A549 (cell line): Measurements from ENCODE around the gene LINGO3. TPM values are rescaled to one million over a fixed set of nuclear protein-coding genes. Genes with fewer than 3 reads are reported as not detected.

ENCODE experiments used
- ATAC-seq, 2 experiments: fragments of 200-7000 bp in 1 of 2; fragments of >200 bp in 1 of 2; cut with Nextera tagmentation in 1 of 2; cut with Tn5 transposase in 1 of 2; 3 replicates each; pipeline versions ENCODE4 v1.8.0 to v1.9.1; 2018 to 2020; ENCODE audit warnings: mild to moderate bottlenecking in 1 of 2, moderate library complexity in 1 of 2
- CTCF ChIA-PET: fragments of 300-600 bp; sonication (Branson Sonifier 250); formaldehyde crosslinking; extraction: SDS; loops from one replicate; lab custom pipeline; 2021; ENCODE audit warnings: antibody characterized with exemption, inconsistent platforms; lab: Yijun Ruan, JAX
- POLR2A ChIA-PET: fragments of 350-600 bp; formaldehyde crosslinking; extraction: SDS; loops from one replicate; lab custom pipeline; 2021; ENCODE audit warnings: antibody characterized with exemption, inconsistent platforms; lab: Yijun Ruan, JAX
- DNase-seq, 2 experiments: peaks; one replicate each; pipeline versions ENCODE4 v3.0.0 to v3.0.0-alpha.2; 2011 to 2016; ENCODE audit warnings: low read depth in 1 of 2, low spot score in 1 of 2
- FAIRE-seq: peaks from 2 replicates; lab custom pipeline; 2011; peaks lifted over from hg19 to GRCh38; lab: Jason Lieb, UNC
- H3K27ac ChIP-seq, 2 experiments: fragments of >200 bp; sonication (Bioruptor Twin); formaldehyde crosslinking; 3 replicates each; pipeline ENCODE4 v1.5.1; 2016 to 2017
- H3K4me1 ChIP-seq: fragments of >200 bp; sonication (Bioruptor Twin); formaldehyde crosslinking; 3 replicates; pipeline ENCODE4 v1.6.1; 2016
- H3K4me2 ChIP-seq: fragments of >200 bp; sonication (Bioruptor Twin); formaldehyde crosslinking; 3 replicates; pipeline ENCODE4 v1.6.1; 2016
- H3K4me3 ChIP-seq: fragments of >200 bp; sonication (Bioruptor Twin); formaldehyde crosslinking; 3 replicates; pipeline ENCODE4 v1.5.1; 2016
- H3K9me3 ChIP-seq: fragments of >200 bp; sonication (Bioruptor Twin); formaldehyde crosslinking; 3 replicates; pipeline ENCODE4 v1.6.1; 2016
- CHD2 ChIP-seq: fragments of 150-350 bp; IDR thresholded peaks from 2 replicates; pipeline ENCODE4 v1.6.1; 2014; ENCODE audit warnings: low read length; ENCODE audit not compliant: partially characterized antibody
- EHMT2 ChIP-seq: fragments of 200-600 bp; sonication (generic); IDR thresholded peaks from 2 replicates; pipeline ENCODE4 v1.6.1; 2016; ENCODE audit warnings: antibody characterized with exemption, low read depth, mild to moderate bottlenecking, moderate library complexity
- EP300 ChIP-seq, 2 experiments: fragments of >200 bp; sonication (Bioruptor Twin); formaldehyde crosslinking; IDR thresholded peaks; 2 replicates in 1 of 2; 3 replicates in 1 of 2; pipeline ENCODE4 v1.6.1; 2016 to 2017
- ESRRA ChIP-seq: fragments of 150-350 bp; IDR thresholded peaks from 2 replicates; pipeline ENCODE4 v1.6.1; 2014; ENCODE audit warnings: mild to moderate bottlenecking, low read length, borderline replicate concordance
- FOXS1 ChIP-seq: fragments of 250-450 bp; sonication (Bioruptor Pico); IDR thresholded peaks from 2 replicates; pipeline ENCODE4 v1.5.0; 2020; ENCODE audit warnings: mild to moderate bottlenecking, moderate library complexity
- HDAC2 ChIP-seq: fragments of 200-600 bp; sonication (generic); IDR thresholded peaks from 2 replicates; pipeline ENCODE4 v1.6.1; 2016
- HOXB13 ChIP-seq: fragments of 250-450 bp; sonication (Bioruptor Pico); IDR thresholded peaks from 2 replicates; pipeline ENCODE4 v1.5.0; 2020; ENCODE audit warnings: low read depth, mild to moderate bottlenecking, moderate library complexity
- JUN ChIP-seq, 2 experiments: fragments of >200 bp; sonication (Bioruptor Twin); formaldehyde crosslinking; IDR thresholded peaks; 2 replicates in 1 of 2; 3 replicates in 1 of 2; pipeline ENCODE4 v1.6.1; 2016 to 2017
- JUNB ChIP-seq: fragments of >200 bp; sonication (Bioruptor Twin); formaldehyde crosslinking; IDR thresholded peaks from 2 replicates; pipeline ENCODE4 v1.6.1; 2016
- PHF8 ChIP-seq: fragments of 200-600 bp; sonication (generic); IDR thresholded peaks from 2 replicates; pipeline ENCODE4 v1.6.1; 2016; ENCODE audit warnings: low read depth, mild to moderate bottlenecking, antibody characterized with exemption, moderate library complexity, borderline replicate concordance
- POLR2A ChIP-seq: IDR thresholded peaks from 2 replicates; pipeline ENCODE4 v1.6.1; 2012; ENCODE audit warnings: mild to moderate bottlenecking, low read length
- POLR2AphosphoS2 ChIP-seq: conservative IDR thresholded peaks from 2 replicates; pipeline ENCODE4 v1.6.1; 2012; ENCODE audit warnings: low read length, improper control_type of control experiment, inconsistent platforms
- RARB ChIP-seq: fragments of 250-450 bp; sonication (Bioruptor Pico); IDR thresholded peaks from 2 replicates; pipeline ENCODE4 v1.8.0; 2021; ENCODE audit warnings: mild to moderate bottlenecking, moderate library complexity
- SREBF2 ChIP-seq: fragments of 450-650 bp; IDR thresholded peaks from 2 replicates; pipeline ENCODE4 v1.6.1; 2014; ENCODE audit warnings: mild to moderate bottlenecking, moderate library complexity
- ZC3H11A ChIP-seq: fragments of 450-650 bp; IDR thresholded peaks from 2 replicates; pipeline ENCODE4 v1.6.1; 2014; ENCODE audit warnings: antibody characterized with exemption, mild to moderate bottlenecking
- ZSCAN20 ChIP-seq: fragments of 250-450 bp; sonication (Bioruptor Pico); IDR thresholded peaks from 2 replicates; pipeline ENCODE4 v1.8.0; 2022; ENCODE audit warnings: mild to moderate bottlenecking, moderate library complexity
- WGBS: methylation state at CpG from one replicate; pipeline ENCODE4 v1.1.6; 2017; ENCODE audit errors: missing lambda C conversion rate; 5-methylcytosine and 5-hydroxymethylcytosine counted together
- polyA plus RNA-seq, 4 experiments: library from polyadenylated mRNA; depleted of rRNA in 3 of 4; stranded (reverse); fragments of >200 nt; fragmentation: RNase III in 1 of 4; extraction: RNeasy Plus Mini Kit Qiagen cat#74134 plus additional on column Dnase treatment in 1 of 4; gene quantifications; 2 replicates in 3 of 4; 3 replicates in 1 of 4; pipeline ENCODE4 v1.2.3, GENCODE V29; 2011 to 2017
- TF ChIP-seq, protein P1 (sequence below): fragments of >200 bp; sonication (Bioruptor Twin); formaldehyde crosslinking; IDR thresholded peaks from 3 replicates; pipeline ENCODE4 v1.5.1; 2016
- TF ChIP-seq, protein P2 (sequence below): fragments of >200 bp; sonication (Bioruptor Twin); formaldehyde crosslinking; IDR thresholded peaks from 3 replicates; pipeline ENCODE4 v1.6.1; 2016
- TF ChIP-seq, protein P3 (sequence below): IDR thresholded peaks from 2 replicates; pipeline ENCODE4 v1.6.1; 2012; ENCODE audit warnings: low read depth, borderline replicate concordance
- TF ChIP-seq, protein P4 (sequence below): fragments of 200-600 bp; sonication (generic); IDR thresholded peaks from 2 replicates; pipeline ENCODE4 v1.6.1; 2016; ENCODE audit warnings: antibody characterized with exemption, mild to moderate bottlenecking, moderate library complexity
- TF ChIP-seq, protein P5 (sequence below): IDR thresholded peaks from 2 replicates; pipeline ENCODE4 v1.6.1; 2012
- TF ChIP-seq, protein P6 (sequence below): fragments of 250-450 bp; sonication (Bioruptor Pico); IDR thresholded peaks from 2 replicates; pipeline ENCODE4 v1.5.0; 2021; ENCODE audit warnings: mild to moderate bottlenecking, moderate library complexity, borderline replicate concordance

Gene LINGO3
- polyA plus RNA-seq, 2 of the 4 experiments (the other 2 are of a cell fraction) = not detected

DNA sequence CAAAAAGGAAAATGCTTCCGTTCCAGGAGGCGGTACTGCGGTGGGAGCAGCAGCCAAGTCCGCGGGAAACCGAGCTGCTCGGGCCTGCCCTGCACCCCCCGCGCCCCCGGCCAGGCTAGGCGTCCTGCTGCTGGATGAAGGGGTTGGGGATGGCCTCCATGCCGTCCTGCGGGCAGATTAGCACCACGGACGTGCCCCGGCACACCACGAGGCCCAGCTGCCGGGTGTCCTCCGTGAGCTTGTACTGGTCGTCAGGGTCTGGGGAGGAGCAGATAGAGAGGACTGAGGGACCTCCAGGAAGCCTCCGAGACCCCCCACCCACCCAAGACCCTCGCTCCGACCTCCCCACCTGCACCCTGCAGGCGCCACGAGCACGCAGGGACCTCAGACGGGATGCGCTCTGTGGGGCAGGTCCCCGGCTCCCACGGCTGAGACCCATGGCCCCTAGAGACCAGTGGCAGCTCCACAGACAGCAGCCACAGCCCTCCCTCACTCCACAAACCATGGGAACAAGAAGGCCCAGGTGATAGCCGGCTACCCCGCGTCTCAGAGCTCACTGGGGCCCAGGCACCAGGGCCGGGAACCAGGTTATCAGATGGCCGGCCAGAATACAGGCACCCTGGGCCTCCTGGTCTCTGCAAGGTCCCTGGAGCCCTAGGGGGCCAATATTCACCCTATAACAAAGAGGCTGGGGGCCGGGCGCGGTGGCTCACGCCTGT is 13.8 kb upstream of the LINGO3 start:
- Histone ChIP-seq H3K4me2 (no peak overlapping the region), H3K4me3 (no peak overlapping the region), H3K4me1 (no peaks in the 10 kb centered on the region), H3K27ac (no peak overlapping the region), H3K9me3 (no peaks in the 10 kb centered on the region)
- ChIA-PET CTCF (no interaction called here), POLR2A (no interaction called here)
- no peak for ATAC-seq
- 96% methylated on average over 16 of the region's 39 CpGs for WGBS
- DNase-seq = no peak
- TF ChIP-seq EHMT2 (no peak), JUN (IDR thresholded peaks at IDR 0.05) (no peak), FOXS1 (CRISPR knock-in tag) (no peak), PHF8 (no peak), JUNB (no peak), ZC3H11A (no peak), EP300 (IDR thresholded peaks at IDR 0.05) (no peak), RARB (CRISPR knock-in tag) (no peak), HDAC2 (no peak)
- TF ChIP-seq, protein P1, sequence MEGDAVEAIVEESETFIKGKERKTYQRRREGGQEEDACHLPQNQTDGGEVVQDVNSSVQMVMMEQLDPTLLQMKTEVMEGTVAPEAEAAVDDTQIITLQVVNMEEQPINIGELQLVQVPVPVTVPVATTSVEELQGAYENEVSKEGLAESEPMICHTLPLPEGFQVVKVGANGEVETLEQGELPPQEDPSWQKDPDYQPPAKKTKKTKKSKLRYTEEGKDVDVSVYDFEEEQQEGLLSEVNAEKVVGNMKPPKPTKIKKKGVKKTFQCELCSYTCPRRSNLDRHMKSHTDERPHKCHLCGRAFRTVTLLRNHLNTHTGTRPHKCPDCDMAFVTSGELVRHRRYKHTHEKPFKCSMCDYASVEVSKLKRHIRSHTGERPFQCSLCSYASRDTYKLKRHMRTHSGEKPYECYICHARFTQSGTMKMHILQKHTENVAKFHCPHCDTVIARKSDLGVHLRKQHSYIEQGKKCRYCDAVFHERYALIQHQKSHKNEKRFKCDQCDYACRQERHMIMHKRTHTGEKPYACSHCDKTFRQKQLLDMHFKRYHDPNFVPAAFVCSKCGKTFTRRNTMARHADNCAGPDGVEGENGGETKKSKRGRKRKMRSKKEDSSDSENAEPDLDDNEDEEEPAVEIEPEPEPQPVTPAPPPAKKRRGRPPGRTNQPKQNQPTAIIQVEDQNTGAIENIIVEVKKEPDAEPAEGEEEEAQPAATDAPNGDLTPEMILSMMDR = no peak
- TF ChIP-seq, protein P2, sequence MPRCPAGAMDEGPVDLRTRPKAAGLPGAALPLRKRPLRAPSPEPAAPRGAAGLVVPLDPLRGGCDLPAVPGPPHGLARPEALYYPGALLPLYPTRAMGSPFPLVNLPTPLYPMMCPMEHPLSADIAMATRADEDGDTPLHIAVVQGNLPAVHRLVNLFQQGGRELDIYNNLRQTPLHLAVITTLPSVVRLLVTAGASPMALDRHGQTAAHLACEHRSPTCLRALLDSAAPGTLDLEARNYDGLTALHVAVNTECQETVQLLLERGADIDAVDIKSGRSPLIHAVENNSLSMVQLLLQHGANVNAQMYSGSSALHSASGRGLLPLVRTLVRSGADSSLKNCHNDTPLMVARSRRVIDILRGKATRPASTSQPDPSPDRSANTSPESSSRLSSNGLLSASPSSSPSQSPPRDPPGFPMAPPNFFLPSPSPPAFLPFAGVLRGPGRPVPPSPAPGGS = no peak
- TF ChIP-seq, protein P3, sequence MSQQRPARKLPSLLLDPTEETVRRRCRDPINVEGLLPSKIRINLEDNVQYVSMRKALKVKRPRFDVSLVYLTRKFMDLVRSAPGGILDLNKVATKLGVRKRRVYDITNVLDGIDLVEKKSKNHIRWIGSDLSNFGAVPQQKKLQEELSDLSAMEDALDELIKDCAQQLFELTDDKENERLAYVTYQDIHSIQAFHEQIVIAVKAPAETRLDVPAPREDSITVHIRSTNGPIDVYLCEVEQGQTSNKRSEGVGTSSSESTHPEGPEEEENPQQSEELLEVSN = no peak
- FAIRE-seq = no peak

DNA sequence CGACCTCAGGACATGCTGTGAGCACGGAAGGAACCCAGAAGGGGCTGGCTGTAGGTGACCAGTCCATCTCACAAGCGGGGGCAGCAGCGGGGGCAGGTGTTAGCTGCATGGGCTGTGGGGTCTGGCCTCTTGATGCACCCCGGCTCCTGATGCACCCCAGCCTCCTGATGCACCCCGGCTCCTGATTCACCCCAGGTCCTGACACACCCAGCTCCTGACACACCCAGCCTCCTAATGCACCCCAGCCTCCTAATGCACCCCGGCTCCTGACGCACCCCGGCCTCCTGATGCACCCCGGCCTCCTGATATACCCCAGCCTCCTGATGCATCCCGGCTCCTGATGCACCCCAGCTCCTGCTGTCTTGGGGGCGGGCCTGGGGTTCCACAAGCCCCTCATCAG is 13.0 kb upstream of the LINGO3 start:
- no peak for ATAC-seq
- POLR2A ChIA-PET = no interaction called here
- DNase-seq = no peak
- FAIRE-seq = no peak
- CTCF ChIA-PET = interaction anchor here (1.2 kb wide), 1 partner anchor 12 kb away, joined by 3 read pairs; the partner anchor contains the start of gene LINGO3
- Histone ChIP-seq H3K9me3 (no peaks in the 10 kb centered on the region), H3K4me3 (no peak overlapping the region), H3K4me2 (no peak overlapping the region), H3K27ac (no peak overlapping the region), H3K4me1 (no peaks in the 10 kb centered on the region)
- WGBS = 89% methylated on average over 7 of the region's 12 CpGs
- TF ChIP-seq, protein P4, sequence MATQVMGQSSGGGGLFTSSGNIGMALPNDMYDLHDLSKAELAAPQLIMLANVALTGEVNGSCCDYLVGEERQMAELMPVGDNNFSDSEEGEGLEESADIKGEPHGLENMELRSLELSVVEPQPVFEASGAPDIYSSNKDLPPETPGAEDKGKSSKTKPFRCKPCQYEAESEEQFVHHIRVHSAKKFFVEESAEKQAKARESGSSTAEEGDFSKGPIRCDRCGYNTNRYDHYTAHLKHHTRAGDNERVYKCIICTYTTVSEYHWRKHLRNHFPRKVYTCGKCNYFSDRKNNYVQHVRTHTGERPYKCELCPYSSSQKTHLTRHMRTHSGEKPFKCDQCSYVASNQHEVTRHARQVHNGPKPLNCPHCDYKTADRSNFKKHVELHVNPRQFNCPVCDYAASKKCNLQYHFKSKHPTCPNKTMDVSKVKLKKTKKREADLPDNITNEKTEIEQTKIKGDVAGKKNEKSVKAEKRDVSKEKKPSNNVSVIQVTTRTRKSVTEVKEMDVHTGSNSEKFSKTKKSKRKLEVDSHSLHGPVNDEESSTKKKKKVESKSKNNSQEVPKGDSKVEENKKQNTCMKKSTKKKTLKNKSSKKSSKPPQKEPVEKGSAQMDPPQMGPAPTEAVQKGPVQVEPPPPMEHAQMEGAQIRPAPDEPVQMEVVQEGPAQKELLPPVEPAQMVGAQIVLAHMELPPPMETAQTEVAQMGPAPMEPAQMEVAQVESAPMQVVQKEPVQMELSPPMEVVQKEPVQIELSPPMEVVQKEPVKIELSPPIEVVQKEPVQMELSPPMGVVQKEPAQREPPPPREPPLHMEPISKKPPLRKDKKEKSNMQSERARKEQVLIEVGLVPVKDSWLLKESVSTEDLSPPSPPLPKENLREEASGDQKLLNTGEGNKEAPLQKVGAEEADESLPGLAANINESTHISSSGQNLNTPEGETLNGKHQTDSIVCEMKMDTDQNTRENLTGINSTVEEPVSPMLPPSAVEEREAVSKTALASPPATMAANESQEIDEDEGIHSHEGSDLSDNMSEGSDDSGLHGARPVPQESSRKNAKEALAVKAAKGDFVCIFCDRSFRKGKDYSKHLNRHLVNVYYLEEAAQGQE = no peak
- no peak for TF ChIP-seq EP300 (IDR thresholded peaks at IDR 0.05)
- TF ChIP-seq POLR2A = no peak
- TF ChIP-seq RARB (CRISPR knock-in tag) = no peak
- TF ChIP-seq POLR2AphosphoS2 = no peak
- no peak for TF ChIP-seq ZSCAN20
- TF ChIP-seq, protein P5, sequence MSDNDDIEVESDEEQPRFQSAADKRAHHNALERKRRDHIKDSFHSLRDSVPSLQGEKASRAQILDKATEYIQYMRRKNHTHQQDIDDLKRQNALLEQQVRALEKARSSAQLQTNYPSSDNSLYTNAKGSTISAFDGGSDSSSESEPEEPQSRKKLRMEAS = no peak
- no peak for TF ChIP-seq ZC3H11A
- TF ChIP-seq JUNB = no peak
- TF ChIP-seq SREBF2 = no peak
- TF ChIP-seq HOXB13 = no peak
- no peak for TF ChIP-seq CHD2
- TF ChIP-seq ESRRA = no peak
- TF ChIP-seq, protein P6, sequence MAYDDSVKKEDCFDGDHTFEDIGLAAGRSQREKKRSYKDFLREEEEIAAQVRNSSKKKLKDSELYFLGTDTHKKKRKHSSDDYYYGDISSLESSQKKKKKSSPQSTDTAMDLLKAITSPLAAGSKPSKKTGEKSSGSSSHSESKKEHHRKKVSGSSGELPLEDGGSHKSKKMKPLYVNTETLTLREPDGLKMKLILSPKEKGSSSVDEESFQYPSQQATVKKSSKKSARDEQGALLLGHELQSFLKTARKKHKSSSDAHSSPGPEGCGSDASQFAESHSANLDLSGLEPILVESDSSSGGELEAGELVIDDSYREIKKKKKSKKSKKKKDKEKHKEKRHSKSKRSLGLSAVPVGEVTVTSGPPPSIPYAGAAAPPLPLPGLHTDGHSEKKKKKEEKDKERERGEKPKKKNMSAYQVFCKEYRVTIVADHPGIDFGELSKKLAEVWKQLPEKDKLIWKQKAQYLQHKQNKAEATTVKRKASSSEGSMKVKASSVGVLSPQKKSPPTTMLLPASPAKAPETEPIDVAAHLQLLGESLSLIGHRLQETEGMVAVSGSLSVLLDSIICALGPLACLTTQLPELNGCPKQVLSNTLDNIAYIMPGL (CRISPR knock-in tag) = no peak
